Anterior cingulate cortex (tissue), 58 donors: ENCODE measurements around the gene OXNAD1.

Experiments
- DNase-seq, 58 donors: peaks; one replicate each; lab custom pipeline; 2025; lab: John Stamatoyannopoulos, UW

Gene OXNAD1, protein sequence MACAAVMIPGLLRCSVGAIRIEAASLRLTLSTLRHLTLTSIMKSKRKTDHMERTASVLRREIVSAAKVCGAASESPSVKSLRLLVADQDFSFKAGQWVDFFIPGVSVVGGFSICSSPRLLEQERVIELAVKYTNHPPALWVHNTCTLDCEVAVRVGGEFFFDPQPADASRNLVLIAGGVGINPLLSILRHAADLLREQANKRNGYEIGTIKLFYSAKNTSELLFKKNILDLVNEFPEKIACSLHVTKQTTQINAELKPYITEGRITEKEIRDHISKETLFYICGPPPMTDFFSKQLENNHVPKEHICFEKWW

DNA sequence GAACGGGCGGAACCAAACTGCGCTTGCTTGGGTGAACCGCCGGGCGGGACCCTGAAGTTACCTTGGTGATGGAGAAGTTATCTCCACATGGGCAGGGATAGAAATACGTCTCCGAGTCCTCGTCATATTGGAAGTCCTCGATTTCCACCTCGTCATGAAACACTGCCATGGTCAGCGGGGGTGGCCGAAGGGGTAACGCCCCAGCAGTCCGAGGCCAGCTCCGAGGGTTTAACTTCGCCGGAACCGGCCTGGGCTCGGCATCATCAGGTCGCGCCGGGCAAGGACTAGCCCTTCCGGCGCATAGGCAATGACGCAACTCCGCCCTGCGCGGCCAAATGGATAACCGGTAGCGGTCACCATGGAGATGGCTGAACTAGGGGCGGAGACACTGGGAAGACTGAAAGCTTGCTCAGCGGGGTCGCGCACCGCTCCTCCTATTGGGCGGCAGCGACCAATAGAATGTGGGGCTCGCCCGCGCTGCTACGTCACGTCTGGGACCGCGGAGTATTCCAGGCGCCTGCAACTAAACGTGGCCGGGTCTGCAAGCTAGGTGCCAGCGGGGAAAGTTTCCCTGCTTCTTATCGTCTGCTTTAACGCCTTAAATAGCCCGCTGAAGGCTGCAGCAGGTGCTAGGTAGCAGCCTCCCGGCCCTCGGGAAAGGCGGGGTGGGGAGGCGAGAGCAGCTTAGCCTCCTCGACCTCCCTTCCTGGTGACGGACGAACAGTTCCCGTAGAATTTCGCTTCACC, at the start of gene OXNAD1, which contains the start of gene DPH3:
Gene OXNAD1, plus strand, starts transcription at position 505 of the 747 bp plus-strand sequence. CDS start 5,741 bp downstream, outside the sequence.
Gene DPH3, minus strand, starts transcription at position 236 of the 747 bp plus-strand sequence. Its CDS starts 67 bp downstream, at position 169.
- peak; percentile 87 to 99 (median 98) for DNase-seq

DNA sequence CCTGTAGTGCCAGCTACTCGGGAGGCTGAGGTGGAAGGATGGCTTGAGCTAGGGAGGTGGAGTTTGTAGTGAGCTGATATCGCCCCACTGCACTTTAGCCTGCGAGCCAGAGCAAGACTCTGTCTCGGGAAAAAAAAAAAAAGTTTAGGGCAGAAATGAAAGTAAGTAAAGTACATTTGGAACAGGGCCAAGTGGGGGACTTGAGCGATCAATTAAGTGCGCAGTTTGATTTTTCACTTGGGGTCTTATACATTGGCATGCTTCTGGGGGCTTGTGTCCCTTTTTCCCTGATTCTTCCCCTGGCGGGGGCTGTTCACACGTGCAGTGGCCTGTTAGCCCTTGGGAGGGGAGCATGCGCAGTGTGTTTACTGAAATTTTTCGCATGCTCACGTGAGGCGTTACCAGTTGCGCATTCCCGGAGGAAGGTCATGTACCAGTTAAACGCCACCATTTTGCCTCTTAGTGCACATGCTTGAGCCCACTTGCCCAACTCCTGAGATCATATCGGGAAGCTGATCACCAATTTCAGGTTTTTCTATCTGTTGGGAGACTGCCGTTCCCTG, 48.6 kb upstream of the OXNAD1 start:
- DNase-seq = no peak

DNA sequence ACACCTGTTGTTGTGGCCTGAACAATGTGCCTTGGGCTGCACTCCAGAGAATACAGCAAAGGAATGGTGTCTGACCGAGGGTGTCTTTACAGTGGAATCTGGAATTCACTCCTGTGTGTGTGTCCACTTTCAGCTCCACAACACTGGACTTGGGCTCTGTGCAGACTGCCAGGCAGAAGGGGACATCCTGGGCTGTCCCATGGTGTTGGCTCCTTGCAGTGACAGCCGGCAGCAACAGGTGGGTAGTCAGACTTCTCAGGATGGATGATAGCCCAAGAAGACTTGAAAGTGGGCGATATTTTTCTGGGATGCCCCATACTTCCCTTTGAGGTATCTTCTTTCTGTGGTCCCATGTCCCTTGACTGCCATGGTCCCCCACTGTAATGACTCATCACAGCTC, 45.2 kb upstream of the OXNAD1 start:
- no peak for DNase-seq

DNA sequence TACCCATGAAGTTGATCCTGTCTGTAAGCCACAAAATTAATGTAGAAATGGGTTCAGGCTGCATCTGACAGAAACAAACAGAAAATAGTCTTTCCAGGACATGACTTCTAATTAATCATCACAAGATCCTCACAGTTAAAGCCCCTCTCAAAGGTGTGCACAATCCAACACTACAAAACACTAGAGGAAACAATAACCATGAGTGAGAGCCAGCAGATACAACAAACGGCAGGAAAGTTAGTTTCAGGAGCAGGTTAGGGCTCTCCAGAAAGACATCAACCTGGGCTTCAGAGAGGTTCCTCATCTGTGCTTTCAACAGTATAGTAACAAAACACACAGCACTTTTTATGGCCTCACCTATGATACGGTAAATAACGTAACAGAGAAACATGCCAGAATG, 43.0 kb upstream of the OXNAD1 start:
- no peak for DNase-seq

DNA sequence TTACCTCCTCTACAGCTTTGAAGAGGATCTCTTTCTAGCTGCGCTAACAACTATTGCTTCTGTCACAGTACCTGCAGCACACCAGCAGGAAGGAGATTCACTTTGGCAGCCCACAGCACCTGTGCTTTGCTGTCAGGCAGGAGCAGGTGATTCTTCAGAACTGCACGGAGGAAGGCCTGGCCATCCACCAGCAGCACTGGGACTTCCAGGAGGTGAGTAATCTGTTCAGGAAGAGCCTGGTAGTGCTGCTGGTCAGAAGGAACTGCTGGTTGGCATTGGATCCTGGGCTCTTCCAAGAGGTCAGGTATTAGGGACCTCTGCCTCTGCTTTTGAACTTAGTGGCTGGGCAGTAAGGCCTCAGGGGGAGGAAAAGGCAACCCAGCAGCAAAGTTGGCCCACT, 42.5 kb upstream of the OXNAD1 start:
- DNase-seq = no peak

DNA sequence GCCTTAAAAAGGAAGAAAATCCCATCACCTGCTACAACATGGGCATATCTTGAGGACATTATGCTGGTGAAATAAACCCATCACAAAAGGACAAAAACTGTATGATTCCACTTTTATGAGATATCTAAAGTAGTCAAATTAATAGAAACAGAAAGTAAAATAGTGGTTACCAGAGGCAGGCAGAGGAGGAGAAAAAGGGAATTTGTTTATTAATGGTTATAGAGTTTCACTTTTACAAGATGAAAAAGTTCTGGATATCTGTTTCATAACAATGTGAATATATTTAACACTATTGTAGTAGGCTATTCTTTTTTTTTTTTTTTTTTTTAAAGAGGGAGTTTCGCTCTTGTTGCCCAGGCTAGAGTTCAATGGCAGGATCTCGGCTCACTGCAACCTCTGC, 40.7 kb upstream of the OXNAD1 start:
- DNase-seq = no peak

DNA sequence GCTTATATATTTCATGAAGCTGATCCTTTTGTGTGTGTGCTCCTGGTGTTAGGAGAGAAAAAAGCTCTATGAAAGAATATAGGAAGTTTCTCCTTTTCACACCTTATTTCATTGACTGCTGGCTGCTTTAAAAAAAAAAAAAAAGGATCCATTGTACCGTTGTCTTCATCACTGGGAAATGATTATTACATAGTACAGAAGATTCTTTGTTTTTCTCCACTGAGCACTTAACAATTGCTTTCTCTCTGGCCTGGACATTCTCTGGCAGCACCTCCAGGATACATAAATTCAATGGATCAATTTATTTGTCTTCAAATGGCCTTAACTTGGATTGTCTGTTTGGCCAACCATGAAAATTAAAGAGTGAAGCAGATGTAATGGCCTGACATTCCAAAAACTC, 37.4 kb upstream of the OXNAD1 start:
- peak in 1 of 58 donors; percentile 42 for DNase-seq

DNA sequence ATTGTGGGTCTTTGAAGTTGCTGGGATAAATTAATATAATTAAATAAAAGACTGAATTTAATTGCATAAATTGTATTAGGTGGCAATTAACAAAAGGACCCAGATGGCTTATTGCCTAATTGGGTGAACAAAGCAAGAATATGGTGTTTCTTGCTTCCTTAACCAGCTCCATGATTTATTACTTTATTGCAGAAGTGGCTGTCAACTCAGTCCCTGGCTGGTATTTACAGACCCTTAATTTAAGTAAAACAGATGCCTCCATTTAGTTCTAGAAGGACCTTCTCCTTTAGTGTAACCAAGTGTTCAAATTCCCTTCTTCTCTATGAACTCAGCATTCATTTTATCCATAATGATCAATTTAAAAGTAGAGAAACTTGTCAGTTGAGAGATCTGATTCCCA, 35.3 kb upstream of the OXNAD1 start:
- DNase-seq = no peak

DNA sequence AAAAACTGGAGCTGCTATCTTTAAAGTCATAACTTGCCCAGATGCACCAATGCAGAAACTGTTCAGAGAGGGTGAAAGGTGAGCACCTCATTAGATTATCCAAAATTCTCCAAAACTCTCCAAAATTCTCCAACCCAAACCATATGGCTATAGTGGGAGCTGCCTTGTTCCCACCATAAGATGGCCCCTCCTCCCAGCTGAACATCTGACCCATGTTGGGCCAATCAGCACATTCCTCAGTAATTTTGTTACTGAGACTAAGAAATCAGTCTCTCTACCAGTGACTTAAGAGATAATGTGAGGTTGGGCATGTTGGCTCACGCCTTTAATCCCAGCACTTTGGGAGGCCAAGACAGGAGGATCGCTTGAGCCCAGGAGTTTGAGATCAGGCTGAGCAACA, 33.0 kb upstream of the OXNAD1 start:
- no peak for DNase-seq

DNA sequence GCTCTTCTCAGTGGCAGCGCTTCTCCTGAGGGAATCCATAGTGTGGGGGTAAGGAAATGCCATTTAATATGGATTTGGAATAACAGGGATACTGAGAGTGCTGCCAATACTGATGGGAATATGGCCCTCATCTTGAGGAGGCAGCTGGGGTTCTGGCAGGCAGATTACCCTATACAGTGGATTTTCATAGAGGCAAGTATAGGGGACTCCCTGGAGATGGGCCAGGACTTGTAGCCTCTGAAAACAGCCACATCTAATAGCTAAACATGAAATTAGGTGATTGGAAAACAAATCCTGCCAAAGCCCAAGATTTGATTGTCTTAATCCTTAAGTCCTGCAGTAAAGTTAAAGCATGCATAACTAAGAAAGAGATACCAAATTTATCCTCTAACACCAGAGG, 31.2 kb upstream of the OXNAD1 start:
- DNase-seq = no peak

DNA sequence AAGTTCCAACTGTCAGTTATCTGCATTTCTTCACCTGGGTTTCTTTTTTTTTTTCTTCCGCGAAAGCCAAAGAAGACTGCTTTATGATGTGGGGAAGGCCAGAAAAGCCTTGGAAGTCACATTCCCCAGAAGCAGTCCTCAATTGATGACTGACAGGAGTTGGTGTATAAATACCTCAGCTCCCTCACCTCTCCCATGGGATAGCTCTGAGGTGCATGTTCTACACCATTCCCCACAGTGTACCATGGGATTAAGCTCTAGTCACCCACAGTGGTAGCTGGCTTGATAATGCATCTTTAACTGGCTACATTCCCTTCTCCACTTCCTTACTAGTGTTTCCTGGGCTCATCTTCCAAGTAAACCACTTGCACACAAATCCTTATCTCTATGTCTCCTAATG, 30.7 kb upstream of the OXNAD1 start:
- no peak for DNase-seq

DNA sequence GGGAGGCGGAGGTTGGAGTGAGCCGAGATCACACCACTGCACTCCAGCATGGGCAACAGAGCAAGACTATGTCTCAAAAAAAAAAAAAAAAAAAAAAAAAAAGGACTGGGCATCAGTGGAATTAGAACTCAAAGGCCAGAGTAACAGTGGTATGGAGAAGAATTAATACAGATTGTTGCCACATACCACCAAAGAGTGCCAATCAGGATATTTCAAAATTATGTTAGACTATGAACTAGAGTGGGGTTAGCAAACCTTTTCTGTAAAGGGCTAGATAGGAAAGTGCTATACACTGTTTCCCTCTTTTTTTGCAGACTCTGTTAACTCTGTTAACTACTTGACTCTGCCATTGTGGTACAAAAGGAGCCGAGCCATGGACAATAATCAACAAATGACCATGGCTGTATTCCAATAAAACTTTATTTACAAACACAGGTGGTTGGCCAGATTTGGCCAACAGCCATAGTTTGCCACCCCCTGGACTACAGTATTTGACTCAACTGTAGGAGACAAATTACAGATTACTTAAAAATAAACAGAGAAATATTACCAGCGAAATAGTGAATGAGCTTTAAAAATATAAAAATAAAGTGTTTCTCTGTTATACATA, 28.9 kb upstream of the OXNAD1 start:
- no peak for DNase-seq

DNA sequence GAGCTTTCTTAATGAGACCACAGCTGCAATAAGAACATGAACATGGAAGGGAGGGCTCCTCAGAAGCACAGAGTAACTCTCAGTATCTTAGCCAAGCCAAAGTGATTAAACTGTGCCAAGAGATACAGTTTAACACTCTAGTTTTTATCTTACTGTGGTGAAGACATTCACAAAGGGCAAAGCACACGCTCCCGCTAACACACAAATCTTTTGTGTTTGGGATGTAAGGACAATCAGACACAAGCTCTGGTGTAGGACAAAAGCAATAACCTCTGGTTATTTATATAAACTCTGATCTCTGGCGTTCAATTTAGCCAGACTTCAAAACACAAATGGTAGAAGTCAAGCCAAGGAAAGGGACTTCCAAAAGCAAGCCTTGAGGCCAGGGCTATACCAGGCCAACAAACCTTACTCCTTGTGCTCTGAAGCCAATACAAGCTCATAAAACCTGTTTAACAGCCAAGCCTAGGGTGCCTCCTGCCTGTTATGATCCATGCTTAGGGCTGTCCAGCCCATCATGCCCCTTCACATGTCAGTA, 28.1 kb upstream of the OXNAD1 start:
- no peak for DNase-seq

DNA sequence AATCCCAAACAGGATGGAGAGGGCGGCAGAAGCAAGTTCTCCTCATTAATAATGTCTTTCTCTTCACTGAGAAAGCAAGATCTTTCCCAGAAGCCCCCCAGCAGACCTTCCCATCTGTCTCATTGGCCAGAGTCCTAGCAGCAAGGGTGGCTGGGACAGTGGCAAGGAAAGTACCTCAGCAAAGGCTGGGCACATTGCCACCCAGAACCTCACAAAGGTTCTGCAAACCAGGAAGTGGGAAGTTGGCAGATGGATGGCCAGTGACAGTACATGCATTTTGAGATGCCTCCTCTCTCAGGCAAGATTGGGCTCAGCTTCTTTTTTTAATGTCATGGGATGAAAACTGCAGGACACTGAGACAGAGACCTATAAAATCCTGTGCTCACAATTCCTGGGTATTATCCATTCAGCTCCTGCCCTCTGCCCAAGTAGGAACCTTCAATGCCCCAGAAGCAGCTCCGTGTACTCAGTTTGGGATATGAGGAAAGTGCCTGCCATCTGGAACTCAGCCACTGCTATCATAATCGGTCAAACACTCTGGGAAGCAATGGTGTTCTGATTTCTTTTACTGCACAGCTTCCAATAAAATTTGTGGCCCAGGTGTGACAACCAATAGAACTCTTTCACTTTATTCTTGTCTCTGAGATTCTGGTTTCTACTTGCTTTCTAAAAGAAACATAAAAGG, 25.8 kb upstream of the OXNAD1 start:
- DNase-seq = peak in 2 of 58 donors; percentile 3 to 6

DNA sequence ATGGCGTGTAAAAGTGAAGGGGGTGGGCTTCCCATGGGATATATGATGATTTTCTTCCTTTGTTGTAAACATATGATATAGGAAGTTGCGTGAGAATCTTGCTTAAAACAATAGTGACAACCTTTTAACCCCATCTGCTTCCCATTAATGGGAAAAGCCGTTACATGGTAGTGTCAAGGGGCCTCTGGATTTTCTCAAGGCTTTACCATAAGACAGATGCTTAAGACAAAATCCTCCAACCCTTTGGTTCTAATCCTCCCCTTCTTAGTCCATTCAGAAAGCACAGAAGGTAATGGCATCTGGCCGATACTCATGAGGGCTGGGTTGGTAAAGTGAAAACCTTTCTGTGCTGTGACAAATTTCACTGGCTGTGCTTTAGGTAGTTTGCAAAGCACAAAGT, 25.2 kb upstream of the OXNAD1 start:
- DNase-seq = no peak

DNA sequence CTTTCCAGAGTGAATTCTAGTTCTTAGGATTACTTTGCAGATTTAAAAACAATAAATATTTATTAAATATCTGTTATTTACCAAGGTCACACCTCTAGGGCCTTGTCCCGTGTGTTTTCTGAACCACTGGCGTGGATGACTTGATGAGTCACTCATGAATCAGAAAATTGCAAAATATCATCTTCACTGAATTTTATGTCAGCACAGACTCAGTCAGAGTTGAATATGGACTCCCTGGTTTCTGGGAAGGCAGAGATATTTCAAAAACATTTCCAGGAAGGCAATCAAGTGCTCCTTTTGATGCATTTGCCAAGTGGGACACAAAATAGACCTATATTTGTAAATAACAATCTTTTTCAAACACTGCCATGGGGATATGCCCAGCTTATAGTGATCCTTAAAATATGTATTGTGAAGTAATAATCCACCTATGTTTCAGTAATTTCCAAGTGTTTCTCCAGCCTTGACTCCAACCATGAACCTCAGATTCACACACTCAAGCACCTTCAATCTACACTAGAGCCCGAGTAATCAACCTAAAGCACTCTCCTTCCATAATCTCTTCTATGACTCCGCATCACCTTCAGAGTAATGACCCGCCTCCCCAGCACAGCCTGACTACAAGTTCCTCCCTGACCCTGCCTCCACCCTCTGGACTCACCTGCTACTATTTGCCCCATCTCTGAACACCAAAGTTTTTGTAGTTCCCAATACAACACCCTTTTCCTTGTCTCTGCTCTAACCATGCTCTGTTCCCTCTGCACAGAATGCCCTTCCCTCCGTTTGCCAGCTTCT, 24.6 kb upstream of the OXNAD1 start:
- DNase-seq = no peak

DNA sequence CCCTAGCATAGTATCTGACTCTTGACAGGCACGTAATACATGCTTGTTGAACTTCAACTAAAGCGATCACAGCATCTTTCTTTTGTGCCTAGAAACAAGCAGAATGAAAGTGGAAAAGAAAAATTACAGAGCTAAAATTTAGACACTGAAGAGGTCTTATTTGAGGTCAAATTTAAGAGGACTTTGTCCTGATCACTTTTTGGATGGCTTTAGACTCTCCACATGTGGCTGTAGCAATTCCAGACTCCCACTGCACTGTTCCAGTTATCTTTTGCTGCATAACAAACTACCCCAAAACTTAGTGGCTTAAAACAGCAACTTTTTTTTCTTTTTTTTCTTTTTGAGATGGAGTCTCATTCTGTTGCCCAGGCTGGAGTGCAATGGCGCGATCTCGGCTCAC, 23.8 kb upstream of the OXNAD1 start:
- DNase-seq = no peak

DNA sequence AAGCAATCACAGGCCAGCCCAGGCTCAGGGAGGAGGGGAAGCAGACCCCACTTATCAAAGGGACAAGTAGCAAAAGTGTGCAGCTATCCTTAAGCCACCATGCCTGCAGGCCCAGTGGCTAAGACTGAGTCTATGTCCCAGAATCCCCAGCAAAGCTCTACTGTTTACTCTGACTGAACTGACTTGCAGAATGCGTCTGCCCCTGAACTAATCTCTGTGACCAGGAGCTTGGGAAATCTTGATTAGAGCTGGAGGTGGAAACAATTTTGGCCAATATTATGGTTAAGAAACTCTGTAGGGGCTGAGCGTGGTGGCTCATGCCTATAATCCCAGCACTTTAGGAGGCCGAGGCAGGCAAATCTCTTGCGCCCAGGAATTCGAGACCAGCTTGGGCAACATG, 22.8 kb upstream of the OXNAD1 start:
- no peak for DNase-seq

DNA sequence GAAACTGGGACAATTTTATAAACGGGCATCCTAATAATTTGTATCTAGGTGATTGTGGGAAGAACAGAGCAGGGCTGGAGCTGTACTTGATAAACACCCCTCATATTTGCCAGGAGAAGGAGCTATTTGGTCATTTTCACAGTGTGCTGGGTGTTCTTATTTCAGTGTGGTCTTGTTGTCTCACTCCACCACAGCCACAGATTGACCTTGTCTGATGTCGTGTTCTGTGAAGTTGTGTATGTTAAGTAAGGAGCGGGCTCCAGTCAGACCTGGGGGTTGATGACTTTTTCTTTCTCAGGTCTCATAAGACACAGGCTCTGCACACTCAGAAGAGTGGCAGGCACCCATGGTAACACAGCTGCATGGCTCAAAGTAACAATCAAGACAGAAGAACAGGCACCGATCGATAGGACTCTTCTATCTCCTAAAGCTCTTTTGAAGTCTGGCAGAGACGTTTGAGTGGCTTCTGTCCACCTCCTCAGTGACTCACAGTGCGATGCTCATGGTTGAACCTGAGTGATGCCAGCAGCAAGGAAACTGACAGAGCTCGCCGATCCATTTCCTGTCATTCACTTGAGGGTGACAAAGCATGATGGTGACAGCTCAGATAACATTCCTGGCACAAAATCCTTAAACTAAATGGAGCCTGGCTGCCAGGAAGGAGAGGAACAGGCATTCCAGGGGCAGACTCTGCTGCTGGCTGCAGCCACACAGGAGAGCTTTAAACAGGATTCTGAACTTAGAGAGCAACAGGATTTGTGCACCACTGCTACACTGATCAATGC, 21.1 kb upstream of the OXNAD1 start:
- peak in 1 of 58 donors; percentile 32 for DNase-seq
